Measurements from ENCODE around the gene MMP12. TPM values are rescaled to one million over a fixed set of nuclear protein-coding genes. Genes with fewer than 3 reads are reported as not detected.
"Not testable (repeated sequence)": the region's sequence is repeated elsewhere in the genome, so short reads cannot be mapped to it uniquely, and the experiment has no call there.

Gene MMP12
- total and polyA plus RNA-seq, 8 donors, result 0.71 TPM; not detected in 7

- Histone ChIP-seq H3K4me3 (no peak overlapping the region), H3K4me1 (no peaks in the 10 kb centered on the region), H3K36me3 (no peaks in the 10 kb centered on the region), H3K27ac (no peak overlapping the region), H3K9me3 (no peaks in the 10 kb centered on the region), H3K27me3 (no peaks in the 10 kb centered on the region)
- TF ChIP-seq CTCF (IDR thresholded peaks at IDR 0.05), result no peak
- intact Hi-C loops (cut with DNase I), result no loop called here
- ATAC-seq, result no peak
- no peak for DNase-seq
Observed at GRCh38 chr11:102886999-102887398, 12.2 kb upstream of the MMP12 start.

- ATAC-seq (no peak), DNase-seq (no peak)
- no peaks in the 10 kb centered on the region for H3K9me3 ChIP-seq
- no peak overlapping the region for H3K4me3 ChIP-seq
- TF ChIP-seq CTCF (IDR thresholded peaks at IDR 0.05), result no peak
- H3K27me3 ChIP-seq, result no peaks in the 10 kb centered on the region
- H3K4me1 ChIP-seq, result no peaks in the 10 kb centered on the region
- no peaks in the 10 kb centered on the region for H3K36me3 ChIP-seq
- peak overlapping the region in 1 of 2 donors; percentile 51 for H3K27ac ChIP-seq
- intact Hi-C loops (cut with DNase I), result no loop called here
Observed at GRCh38 chr11:102883141-102883540, 8.4 kb upstream of the MMP12 start.

GRCh38 chr11:102882389-102883024 lies 7.7 kb upstream of the MMP12 start:
- TF ChIP-seq CTCF (IDR thresholded peaks at IDR 0.05), result no peak
- peak; percentile 57 for ATAC-seq
- H3K27me3 ChIP-seq, result no peaks in the 10 kb centered on the region
- no peak for DNase-seq
- no peaks in the 10 kb centered on the region for H3K4me1 ChIP-seq
- H3K27ac ChIP-seq, result peak overlapping the region in 1 of 2 donors; percentile 51
- H3K9me3 ChIP-seq, result no peaks in the 10 kb centered on the region
- intact Hi-C loops (cut with DNase I), result no loop called here
- no peaks in the 10 kb centered on the region for H3K36me3 ChIP-seq
- no peak overlapping the region for H3K4me3 ChIP-seq

GRCh38 chr11:102879801-102880200 lies 5.0 kb upstream of the MMP12 start:
- intact Hi-C loops (cut with DNase I), result no loop called here
- Histone ChIP-seq H3K9me3 (no peaks in the 10 kb centered on the region), H3K36me3 (no peaks in the 10 kb centered on the region), H3K4me1 (no peaks in the 10 kb centered on the region), H3K27ac (no peak overlapping the region), H3K27me3 (no peaks in the 10 kb centered on the region), H3K4me3 (no peak overlapping the region)
- DNase-seq (no peak), ATAC-seq (no peak)
- TF ChIP-seq CTCF (IDR thresholded peaks at IDR 0.05), result no peak

- ATAC-seq, result no peak
- no peaks in the 10 kb centered on the region for H3K36me3 ChIP-seq
- no peaks in the 10 kb centered on the region for H3K27me3 ChIP-seq
- no peaks in the 10 kb centered on the region for H3K9me3 ChIP-seq
- no peak overlapping the region for H3K4me3 ChIP-seq
- no peaks in the 10 kb centered on the region for H3K4me1 ChIP-seq
- H3K27ac ChIP-seq, result no peak overlapping the region
- no peak for TF ChIP-seq CTCF (IDR thresholded peaks at IDR 0.05)
- intact Hi-C loops (cut with DNase I), result no loop called here
- DNase-seq, result no peak
Observed at GRCh38 chr11:102878595-102878994, 3.8 kb upstream of the MMP12 start.

GRCh38 chr11:102869354-102869964 lies 5.3 kb downstream of the MMP12 start:
- H3K27ac ChIP-seq; H3K4me1 ChIP-seq; H3K4me3 ChIP-seq; H3K9me3 ChIP-seq; ATAC-seq; H3K27me3 ChIP-seq; H3K36me3 ChIP-seq; DNase-seq; intact Hi-C loops (cut with DNase I): not testable (repeated sequence)
